ENCODE results near the gene FGFBP1. TPM values are rescaled to one million over a fixed set of nuclear protein-coding genes. Genes with fewer than 3 reads are reported as not detected.

FGFBP1 gene
- total RNA-seq, 1 donor from 2014 or later: not detected

DNA sequence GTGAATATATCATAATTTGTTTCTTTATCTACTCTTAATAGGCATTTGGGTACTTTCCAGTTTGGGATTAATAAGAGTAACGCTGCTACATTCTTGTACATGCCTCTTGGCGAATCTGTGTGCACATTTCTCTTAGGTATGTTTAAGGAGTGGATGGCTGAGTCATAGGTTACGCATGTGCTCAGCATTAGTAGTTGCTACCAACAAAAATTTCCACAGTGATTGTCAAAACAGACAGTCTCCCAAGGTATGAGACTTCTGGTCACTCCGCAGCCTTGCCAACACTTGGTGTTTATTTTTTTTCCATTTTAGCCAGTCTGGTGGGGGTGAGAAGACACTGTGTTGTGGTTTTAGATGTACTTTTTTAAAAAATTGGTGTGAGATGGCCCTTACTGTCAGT lies 44.6 kb downstream of the FGFBP1 start:
- Histone ChIP-seq H3K9me3 (ENCODE audit: low read depth) (no peaks in the 10 kb centered on the region), H3K4me1 (peaks cover 27% of the 10 kb centered on the region), H3K9ac (no peak overlapping the region), H3K27me3 (no peaks in the 10 kb centered on the region), H4K20me1 (ENCODE audit: low read depth) (no peaks in the 10 kb centered on the region), H3K4me3 (no peak overlapping the region), H3K79me2 (ENCODE audit: low read depth) (no peaks in the 10 kb centered on the region), H3F3A (ENCODE audit: low read depth) (peaks cover 14% of the 10 kb centered on the region), H3K4me2 (no peak overlapping the region), H2AFZ (replicated peaks) (no peak overlapping the region), H3K27ac (no peak overlapping the region), H3K36me3 (no peaks in the 10 kb centered on the region)
- H3K27me3 Mint-ChIP-seq (ENCODE audit: insufficient read depth, low read depth): peaks cover 3% of the 10 kb centered on the region
- H3K9me3 Mint-ChIP-seq: no peaks in the 10 kb centered on the region
- no peak overlapping the region for H3K27ac Mint-ChIP-seq
- H3K4me3 Mint-ChIP-seq: no peak overlapping the region
- peaks cover 32% of the 10 kb centered on the region for H3K4me1 Mint-ChIP-seq
- TF ChIP-seq EZH2 (IDR thresholded peaks at IDR 0.05): no peak
- TF ChIP-seq, protein P1, sequence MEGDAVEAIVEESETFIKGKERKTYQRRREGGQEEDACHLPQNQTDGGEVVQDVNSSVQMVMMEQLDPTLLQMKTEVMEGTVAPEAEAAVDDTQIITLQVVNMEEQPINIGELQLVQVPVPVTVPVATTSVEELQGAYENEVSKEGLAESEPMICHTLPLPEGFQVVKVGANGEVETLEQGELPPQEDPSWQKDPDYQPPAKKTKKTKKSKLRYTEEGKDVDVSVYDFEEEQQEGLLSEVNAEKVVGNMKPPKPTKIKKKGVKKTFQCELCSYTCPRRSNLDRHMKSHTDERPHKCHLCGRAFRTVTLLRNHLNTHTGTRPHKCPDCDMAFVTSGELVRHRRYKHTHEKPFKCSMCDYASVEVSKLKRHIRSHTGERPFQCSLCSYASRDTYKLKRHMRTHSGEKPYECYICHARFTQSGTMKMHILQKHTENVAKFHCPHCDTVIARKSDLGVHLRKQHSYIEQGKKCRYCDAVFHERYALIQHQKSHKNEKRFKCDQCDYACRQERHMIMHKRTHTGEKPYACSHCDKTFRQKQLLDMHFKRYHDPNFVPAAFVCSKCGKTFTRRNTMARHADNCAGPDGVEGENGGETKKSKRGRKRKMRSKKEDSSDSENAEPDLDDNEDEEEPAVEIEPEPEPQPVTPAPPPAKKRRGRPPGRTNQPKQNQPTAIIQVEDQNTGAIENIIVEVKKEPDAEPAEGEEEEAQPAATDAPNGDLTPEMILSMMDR (IDR thresholded peaks at IDR 0.05): no peak
- no peak for TF ChIP-seq EZH2phosphoT487 (IDR thresholded peaks at IDR 0.05)
- H3K36me3 Mint-ChIP-seq: no peaks in the 10 kb centered on the region
- DNase-seq (ENCODE audit: low spot score): no peak

DNA sequence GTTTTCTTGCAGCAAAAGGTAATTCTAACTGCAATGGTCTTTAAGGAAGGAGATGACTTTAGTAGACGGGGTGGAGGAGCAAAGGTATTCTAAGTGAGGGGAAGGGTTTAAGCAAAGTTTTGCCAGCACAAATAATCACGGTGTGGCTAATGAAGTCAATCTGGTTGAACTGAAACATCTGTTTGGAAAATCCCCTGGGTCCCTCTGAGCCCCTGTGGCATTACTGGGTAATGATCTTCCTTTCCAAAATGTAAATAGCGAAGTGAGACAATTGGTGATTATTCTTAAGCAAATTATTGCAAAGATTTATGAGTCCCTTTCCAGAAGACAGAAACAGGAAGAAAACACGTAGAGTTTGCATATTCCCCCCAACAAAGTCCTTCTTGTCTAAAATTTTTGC lies 47.2 kb downstream of the FGFBP1 start:
- Histone ChIP-seq H4K20me1 (ENCODE audit: low read depth) (no peaks in the 10 kb centered on the region), H3F3A (ENCODE audit: low read depth) (peaks cover 14% of the 10 kb centered on the region), H3K9ac (no peak overlapping the region), H2AFZ (replicated peaks) (peak overlapping the region; percentile 84), H3K9me3 (ENCODE audit: low read depth) (no peaks in the 10 kb centered on the region), H3K27me3 (no peaks in the 10 kb centered on the region), H3K4me1 (peaks cover 24% of the 10 kb centered on the region), H3K4me2 (peak overlapping the region; percentile 38), H3K36me3 (no peaks in the 10 kb centered on the region), H3K27ac (peak overlapping the region; percentile 85), H3K4me3 (no peak overlapping the region), H3K79me2 (ENCODE audit: low read depth) (no peaks in the 10 kb centered on the region)
- Mint-ChIP-seq H3K4me3 (no peak overlapping the region), H3K36me3 (no peaks in the 10 kb centered on the region), H3K9me3 (no peaks in the 10 kb centered on the region), H3K4me1 (peaks cover 27% of the 10 kb centered on the region), H3K27me3 (ENCODE audit: insufficient read depth, low read depth) (no peaks in the 10 kb centered on the region), H3K27ac (no peak overlapping the region)
- DNase-seq (ENCODE audit: low spot score): no peak
- TF ChIP-seq EZH2 (IDR thresholded peaks at IDR 0.05): no peak
- TF ChIP-seq, protein P1 (IDR thresholded peaks at IDR 0.05): no peak
- TF ChIP-seq EZH2phosphoT487 (IDR thresholded peaks at IDR 0.05): no peak

DNA sequence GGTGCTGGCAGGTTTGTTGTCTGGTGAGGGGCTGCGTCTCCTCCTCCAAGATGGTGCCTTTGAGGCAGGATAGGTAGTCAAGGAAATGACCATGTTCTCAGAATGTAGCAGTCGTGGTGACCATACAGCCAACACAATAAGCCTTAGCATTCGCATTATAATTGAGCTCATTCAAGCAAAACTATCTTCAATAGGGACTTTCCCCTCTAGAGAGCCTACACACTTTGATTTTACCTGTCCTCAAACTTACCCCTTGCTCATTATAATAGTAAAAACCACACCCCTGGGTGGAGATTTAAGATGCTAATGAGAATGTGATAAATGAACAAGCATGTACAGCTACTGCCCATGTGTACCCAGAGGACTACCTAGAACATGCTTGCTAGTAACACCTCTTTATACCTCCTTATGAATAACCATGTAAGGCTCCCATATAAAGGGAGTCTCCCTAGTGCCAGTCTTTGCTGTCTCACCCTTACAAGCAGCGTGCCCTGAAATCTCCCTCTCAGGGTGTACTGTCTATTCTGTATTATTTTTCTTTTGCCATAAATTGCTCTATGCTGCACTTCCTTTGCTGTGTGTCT lies 48.2 kb downstream of the FGFBP1 start:
- no peaks in the 10 kb centered on the region for H4K20me1 ChIP-seq (ENCODE audit: low read depth)
- H3F3A ChIP-seq (ENCODE audit: low read depth): peaks cover 14% of the 10 kb centered on the region
- peaks cover 24% of the 10 kb centered on the region for H3K4me1 ChIP-seq
- H3K27ac ChIP-seq: no peak overlapping the region
- H3K79me2 ChIP-seq (ENCODE audit: low read depth): no peaks in the 10 kb centered on the region
- H3K9me3 ChIP-seq (ENCODE audit: low read depth): no peaks in the 10 kb centered on the region
- Mint-ChIP-seq H3K27ac (no peak overlapping the region), H3K9me3 (no peaks in the 10 kb centered on the region), H3K27me3 (ENCODE audit: insufficient read depth, low read depth) (no peaks in the 10 kb centered on the region), H3K36me3 (no peaks in the 10 kb centered on the region), H3K4me3 (no peak overlapping the region), H3K4me1 (peaks cover 23% of the 10 kb centered on the region)
- no peak overlapping the region for H3K4me2 ChIP-seq
- DNase-seq (ENCODE audit: low spot score): no peak
- no peaks in the 10 kb centered on the region for H3K36me3 ChIP-seq
- no peak overlapping the region for H2AFZ ChIP-seq (replicated peaks)
- H3K9ac ChIP-seq: no peak overlapping the region
- no peak overlapping the region for H3K4me3 ChIP-seq
- TF ChIP-seq EZH2 (IDR thresholded peaks at IDR 0.05) (no peak), EZH2phosphoT487 (IDR thresholded peaks at IDR 0.05) (no peak)
- TF ChIP-seq, protein P1 (IDR thresholded peaks at IDR 0.05): no peak
- H3K27me3 ChIP-seq: no peaks in the 10 kb centered on the region

All from neural progenitor cell (in vitro differentiated cells).